ENCODE measurements around the gene FGF2.
"Not testable (repeated sequence)": the region's sequence is repeated elsewhere in the genome, so short reads cannot be mapped to it uniquely, and the experiment has no call there.

The FGF2 gene

DNA sequence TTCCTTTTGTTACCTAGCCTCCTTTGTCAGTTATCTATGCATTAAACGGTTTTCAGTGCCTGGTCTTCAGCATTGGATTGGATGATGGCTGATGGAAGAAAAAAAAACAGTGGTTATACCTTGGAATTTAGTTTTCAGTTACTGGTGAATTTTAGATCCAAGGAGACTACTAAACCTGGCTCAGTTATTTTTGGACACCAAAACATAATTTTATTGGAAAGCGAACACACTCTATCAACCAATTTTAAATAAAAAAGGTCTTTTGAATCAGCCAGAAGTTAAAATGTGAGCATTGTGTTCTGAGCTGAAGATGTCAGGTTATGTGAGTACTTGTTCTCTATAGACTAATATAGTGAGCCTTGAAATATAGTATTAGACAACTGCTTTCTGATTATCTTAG, 32.1 kb downstream of the FGF2 start:
- no peak overlapping the region for H3K4me3 ChIP-seq (ENCODE audit: low read depth, low read length)
- DNase-seq (ENCODE audit: low read depth): no peak
- TF ChIP-seq, protein P1, sequence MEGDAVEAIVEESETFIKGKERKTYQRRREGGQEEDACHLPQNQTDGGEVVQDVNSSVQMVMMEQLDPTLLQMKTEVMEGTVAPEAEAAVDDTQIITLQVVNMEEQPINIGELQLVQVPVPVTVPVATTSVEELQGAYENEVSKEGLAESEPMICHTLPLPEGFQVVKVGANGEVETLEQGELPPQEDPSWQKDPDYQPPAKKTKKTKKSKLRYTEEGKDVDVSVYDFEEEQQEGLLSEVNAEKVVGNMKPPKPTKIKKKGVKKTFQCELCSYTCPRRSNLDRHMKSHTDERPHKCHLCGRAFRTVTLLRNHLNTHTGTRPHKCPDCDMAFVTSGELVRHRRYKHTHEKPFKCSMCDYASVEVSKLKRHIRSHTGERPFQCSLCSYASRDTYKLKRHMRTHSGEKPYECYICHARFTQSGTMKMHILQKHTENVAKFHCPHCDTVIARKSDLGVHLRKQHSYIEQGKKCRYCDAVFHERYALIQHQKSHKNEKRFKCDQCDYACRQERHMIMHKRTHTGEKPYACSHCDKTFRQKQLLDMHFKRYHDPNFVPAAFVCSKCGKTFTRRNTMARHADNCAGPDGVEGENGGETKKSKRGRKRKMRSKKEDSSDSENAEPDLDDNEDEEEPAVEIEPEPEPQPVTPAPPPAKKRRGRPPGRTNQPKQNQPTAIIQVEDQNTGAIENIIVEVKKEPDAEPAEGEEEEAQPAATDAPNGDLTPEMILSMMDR (IDR thresholded peaks at IDR 0.05; ENCODE audit: low read depth, low read length, missing control alignments): no peak

DNA sequence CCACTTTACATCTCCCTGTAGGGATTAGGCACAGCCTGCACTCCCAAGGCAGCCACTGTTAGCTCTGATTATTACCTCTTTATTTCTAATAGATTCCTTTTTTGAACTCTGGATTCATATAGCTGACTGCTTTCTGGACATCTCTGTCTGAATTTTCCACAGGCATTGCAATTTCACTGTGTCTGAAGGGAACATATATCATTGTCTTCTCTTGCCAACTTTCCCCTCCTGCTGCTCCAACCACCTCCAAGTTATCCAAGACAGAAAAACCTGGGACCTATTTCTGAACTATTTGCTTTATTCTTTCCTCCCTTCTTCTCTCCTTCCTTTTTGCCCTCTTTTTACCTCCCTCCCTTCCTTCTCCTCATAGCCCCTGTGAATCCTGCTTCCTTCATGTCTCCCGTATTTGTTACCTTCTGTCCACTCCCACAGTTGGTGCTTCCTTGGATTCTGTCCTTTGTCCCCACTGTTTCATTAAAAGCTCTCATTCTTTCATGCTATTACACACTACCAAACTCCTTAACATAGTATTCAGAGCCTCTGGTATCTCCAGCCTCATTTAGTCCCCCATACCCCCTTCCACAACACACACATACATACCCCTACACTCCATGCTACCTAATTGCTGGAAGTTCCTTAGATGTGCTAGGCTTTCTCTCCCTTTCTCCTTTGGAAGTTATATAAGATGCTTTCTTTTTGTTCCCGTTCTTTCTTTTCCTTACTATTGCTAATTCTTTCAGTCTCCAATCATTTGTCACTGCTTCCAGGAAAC, 34.7 kb downstream of the FGF2 start:
- H3K4me3 ChIP-seq (ENCODE audit: low read depth, low read length): no peak overlapping the region
- no peak for DNase-seq (ENCODE audit: low read depth)
- TF ChIP-seq, protein P1 (IDR thresholded peaks at IDR 0.05; ENCODE audit: low read depth, low read length, missing control alignments): no peak

DNA sequence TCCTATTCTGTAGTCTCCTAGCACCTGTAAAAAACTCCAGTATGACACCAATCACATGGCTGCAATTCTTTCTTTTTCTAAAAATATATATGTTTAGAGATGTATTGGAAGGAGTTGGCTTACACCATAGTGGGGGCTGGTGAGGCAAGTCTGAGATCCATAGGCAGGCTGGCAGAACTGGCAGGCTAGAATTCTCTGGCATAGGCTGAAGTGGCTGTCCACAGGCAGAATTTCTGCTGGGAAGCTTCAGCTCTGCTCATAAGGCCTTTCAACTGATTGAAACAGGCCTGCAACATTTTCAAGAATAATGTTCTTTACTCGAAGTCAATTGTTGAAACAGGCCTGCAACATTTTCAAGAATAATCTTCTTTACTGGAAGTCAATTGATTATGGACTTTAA, 37.0 kb downstream of the FGF2 start:
- no peak for DNase-seq (ENCODE audit: low read depth)
- H3K4me3 ChIP-seq (ENCODE audit: low read depth, low read length): no peak overlapping the region
- TF ChIP-seq, protein P1 (IDR thresholded peaks at IDR 0.05; ENCODE audit: low read depth, low read length, missing control alignments): no peak

DNA sequence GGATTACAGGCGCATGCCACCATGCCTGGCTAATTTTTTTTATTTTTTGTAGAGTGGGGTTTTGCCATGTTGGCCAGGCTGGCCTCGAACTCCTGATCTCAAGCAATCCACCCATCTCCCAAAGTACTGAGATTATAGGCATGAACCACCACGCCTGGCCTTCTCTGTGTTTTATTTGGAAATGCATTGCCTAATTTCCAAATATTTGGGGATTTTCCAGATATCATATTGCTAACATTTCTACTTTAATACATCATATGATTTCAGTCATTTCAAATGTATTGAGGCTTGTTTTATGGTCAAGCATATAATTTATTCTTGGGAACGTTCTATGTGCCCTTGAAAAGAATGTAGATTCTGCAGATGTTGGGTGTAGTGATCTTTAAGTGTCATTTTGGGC, 38.8 kb downstream of the FGF2 start:
- TF ChIP-seq, protein P1 (IDR thresholded peaks at IDR 0.05; ENCODE audit: low read depth, low read length, missing control alignments): no peak
- H3K4me3 ChIP-seq (ENCODE audit: low read depth, low read length): no peak overlapping the region
- DNase-seq (ENCODE audit: low read depth): no peak

DNA sequence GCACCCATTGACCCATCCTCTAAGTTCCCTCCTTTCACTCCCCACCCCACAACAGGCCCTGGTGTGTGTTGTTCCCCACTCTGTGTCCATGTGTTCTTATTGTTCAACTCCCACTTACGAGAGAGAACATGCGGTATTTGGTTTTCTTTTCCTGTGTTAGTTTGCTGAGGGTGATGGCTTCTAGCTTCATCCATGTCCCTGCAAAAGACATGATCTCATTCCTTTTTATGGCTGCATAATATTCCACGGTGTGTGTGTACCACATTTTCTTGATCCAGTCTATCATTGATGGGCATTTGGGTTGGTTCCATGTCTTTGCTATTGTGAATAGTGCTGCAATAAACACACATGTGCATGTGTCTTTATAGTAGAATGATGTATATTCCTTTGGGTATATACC, 41.6 kb downstream of the FGF2 start:
- not testable (repeated sequence) for DNase-seq (ENCODE audit: low read depth); H3K4me3 ChIP-seq (ENCODE audit: low read depth, low read length)

DNA sequence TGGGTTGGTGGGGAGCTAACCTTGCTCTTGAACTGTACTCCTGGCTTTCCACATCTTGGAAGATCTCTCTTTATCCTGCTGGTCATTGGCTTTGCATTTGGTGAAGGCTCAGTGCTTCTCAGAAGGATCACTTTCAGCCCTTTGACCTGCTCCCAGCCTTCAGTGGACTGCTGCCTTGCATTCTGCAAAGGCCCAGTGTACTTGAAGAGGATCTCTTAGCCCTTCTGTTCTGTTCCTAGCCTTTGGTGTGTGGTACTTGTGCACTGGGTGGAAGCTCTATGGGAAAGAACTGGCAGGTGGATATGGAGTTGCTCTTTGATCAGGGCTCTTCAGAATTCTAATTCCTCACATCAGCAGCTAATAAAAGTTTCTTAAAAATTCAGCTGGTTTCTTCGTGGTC, 46.5 kb downstream of the FGF2 start:
- DNase-seq (ENCODE audit: low read depth): no peak
- TF ChIP-seq, protein P1 (IDR thresholded peaks at IDR 0.05; ENCODE audit: low read depth, low read length, missing control alignments): no peak
- H3K4me3 ChIP-seq (ENCODE audit: low read depth, low read length): no peak overlapping the region

DNA sequence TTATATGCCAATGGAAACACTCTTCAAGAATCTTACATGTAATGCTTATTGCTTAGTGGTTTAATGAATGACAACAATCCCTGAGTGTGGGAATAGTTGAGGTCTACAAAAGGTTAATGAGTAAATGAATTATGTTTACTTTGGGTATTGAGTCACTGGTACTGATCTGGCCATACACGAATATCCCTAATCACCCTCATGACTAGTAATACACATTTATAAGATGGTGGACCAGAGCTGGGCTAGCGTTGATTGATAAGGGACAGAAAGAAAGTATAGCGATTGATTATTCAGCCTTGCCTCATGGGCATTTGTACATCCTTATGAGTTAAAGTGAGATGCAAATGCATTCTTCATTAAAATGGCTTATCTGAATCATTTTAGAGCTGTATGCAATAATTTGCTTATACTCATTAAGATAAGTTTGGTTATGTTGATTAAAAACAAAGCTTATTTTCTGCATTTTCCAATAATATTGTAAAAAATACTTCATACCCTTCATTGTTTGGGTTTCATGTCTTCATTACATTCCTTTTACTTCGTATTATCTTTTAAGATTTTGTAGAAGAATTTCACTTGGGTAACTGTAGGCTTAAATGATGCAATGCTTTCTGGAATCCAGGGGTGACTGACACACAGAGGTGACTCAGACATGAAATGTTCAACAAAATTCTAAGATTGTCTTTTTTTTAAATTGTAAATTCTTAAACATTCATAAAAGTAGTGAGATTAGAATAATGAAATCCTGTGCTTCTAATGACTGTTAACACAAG, 47.4 kb downstream of the FGF2 start:
- DNase-seq (ENCODE audit: low read depth): no peak
- H3K4me3 ChIP-seq (ENCODE audit: low read depth, low read length): no peak overlapping the region
- TF ChIP-seq, protein P1 (IDR thresholded peaks at IDR 0.05; ENCODE audit: low read depth, low read length, missing control alignments): no peak

Measured in GM12864 (cell line).